ENCODE measurements around the gene MCRIP2. TPM values are rescaled to one million over a fixed set of nuclear protein-coding genes. Genes with fewer than 3 reads are reported as not detected.

MCRIP2 gene
- total RNA-seq, 2 donors from 2014 or later = 12.2 to 42.2 TPM

- Histone ChIP-seq H3K9me3 (no peaks in the 10 kb centered on the region), H3K4me1 (ENCODE audit: control insufficient read depth in 1 of 2, low read depth in 2 of 2) (peaks cover 11 to 32% of the 10 kb centered on the region in 2 donors), H3K36me3 (no peaks in the 10 kb centered on the region), H3K27me3 (replicated peaks; ENCODE audit: insufficient read depth) (no peaks in the 10 kb centered on the region), H3K27ac (no peak overlapping the region), H3K4me3 (no peak overlapping the region)
- DNase-seq (ENCODE audit: low spot score) (no peak), ATAC-seq (ENCODE audit: insufficient number of reproducible peaks, low FRiP score, low read depth) (no peak)
- no peak for TF ChIP-seq CTCF (IDR thresholded peaks at IDR 0.05)
These were observed 7.5 kb upstream of the MCRIP2 start for GRCh38 chr16:634051-634670.

GRCh38 chr16:634996-635395, 6.6 kb upstream of the MCRIP2 start:
- Histone ChIP-seq H3K4me1 (ENCODE audit: control insufficient read depth in 1 of 2, low read depth in 2 of 2) (peaks cover 11 to 32% of the 10 kb centered on the region in 2 donors), H3K27ac (no peak overlapping the region), H3K36me3 (no peaks in the 10 kb centered on the region), H3K4me3 (peak overlapping the region; percentile 84), H3K27me3 (replicated peaks; ENCODE audit: insufficient read depth) (no peaks in the 10 kb centered on the region), H3K9me3 (no peaks in the 10 kb centered on the region)
- DNase-seq (ENCODE audit: low spot score) = no peak
- no peak for TF ChIP-seq CTCF (IDR thresholded peaks at IDR 0.05)
- ATAC-seq (ENCODE audit: insufficient number of reproducible peaks, low FRiP score, low read depth) = no peak

- H3K9me3 ChIP-seq = no peaks in the 10 kb centered on the region
- TF ChIP-seq CTCF (IDR thresholded peaks at IDR 0.05) = no peak
These were observed 5.9 kb upstream of the MCRIP2 start for GRCh38 chr16:635573-636205.

GRCh38 chr16:636206-637080, 5.2 kb upstream of the MCRIP2 start, which contains the start of gene METTL26:
METTL26 (minus strand) TSS chr16:636305; CDS start chr16:636290, 15 bp downstream.
- DNase-seq (ENCODE audit: low spot score) = peak; percentile 86
- Histone ChIP-seq H3K27me3 (replicated peaks; ENCODE audit: insufficient read depth) (no peaks in the 10 kb centered on the region), H3K4me3 (peak within 1 kb of the TSS; percentile 84), H3K27ac (peak within 1 kb of the TSS; percentile 93 to 99), H3K4me1 (ENCODE audit: control insufficient read depth in 1 of 2, low read depth in 2 of 2) (peaks cover 11 to 30% of the 10 kb centered on the region in 2 donors), H3K36me3 (no peaks in the 10 kb centered on the region), H3K9me3 (no peaks in the 10 kb centered on the region)
- peak; percentile 70 for ATAC-seq (ENCODE audit: insufficient number of reproducible peaks, low FRiP score, low read depth)
- TF ChIP-seq CTCF (IDR thresholded peaks at IDR 0.05) = no peak

More at GRCh38 chr16:635573-636205, 5.9 kb upstream of the MCRIP2 start:
- H3K36me3 ChIP-seq = no peaks in the 10 kb centered on the region
- ATAC-seq (ENCODE audit: insufficient number of reproducible peaks, low FRiP score, low read depth) = peak; percentile 4
- peak overlapping the region; percentile 84 for H3K4me3 ChIP-seq
- H3K4me1 ChIP-seq (ENCODE audit: control insufficient read depth in 1 of 2, low read depth in 2 of 2) = peaks cover 11 to 32% of the 10 kb centered on the region in 2 donors
- no peak for DNase-seq (ENCODE audit: low spot score)
- no peaks in the 10 kb centered on the region for H3K27me3 ChIP-seq (replicated peaks; ENCODE audit: insufficient read depth)
- peak overlapping the region; percentile 93 to 99 for H3K27ac ChIP-seq

All from thoracic aorta (tissue), 2 donors.